ENCODE measurements around the gene SPATA2L.

Gene SPATA2L

DNA sequence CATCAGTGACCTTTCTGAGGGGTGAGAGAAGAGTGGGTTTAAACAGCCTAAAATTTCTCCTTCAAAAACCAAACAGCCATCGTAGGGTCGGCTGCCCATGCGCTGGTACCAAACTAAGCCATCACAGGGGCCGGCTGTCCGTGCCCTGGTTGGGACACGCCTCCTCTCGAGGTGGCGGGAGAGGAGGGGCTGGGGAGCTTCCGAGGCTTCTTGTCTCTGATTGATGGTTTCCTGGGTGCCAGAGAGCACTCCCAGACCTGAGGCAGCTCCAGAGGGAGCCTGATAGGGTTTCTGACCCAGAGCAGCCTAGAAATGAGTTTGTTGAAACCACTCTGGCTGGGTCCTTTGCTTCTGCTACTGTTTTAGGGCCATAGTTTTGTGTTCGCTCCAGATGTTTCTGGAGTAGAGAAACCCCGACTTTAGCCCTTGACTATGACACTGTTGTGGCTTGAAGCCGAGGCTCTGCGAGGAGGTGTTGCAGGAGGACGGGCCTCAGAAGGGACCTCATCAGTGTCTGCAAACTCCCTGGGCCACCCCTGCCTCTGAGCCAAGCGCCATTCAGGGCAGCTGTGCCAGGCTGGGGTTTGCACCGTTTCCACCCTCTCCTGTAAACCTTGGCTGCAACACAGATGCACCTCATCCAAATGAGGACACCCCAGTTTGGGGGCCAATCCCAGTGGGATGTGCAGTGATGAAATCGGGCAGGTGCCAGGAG, 26.1 kb upstream of the SPATA2L start:
- no peak for DNase-seq

DNA sequence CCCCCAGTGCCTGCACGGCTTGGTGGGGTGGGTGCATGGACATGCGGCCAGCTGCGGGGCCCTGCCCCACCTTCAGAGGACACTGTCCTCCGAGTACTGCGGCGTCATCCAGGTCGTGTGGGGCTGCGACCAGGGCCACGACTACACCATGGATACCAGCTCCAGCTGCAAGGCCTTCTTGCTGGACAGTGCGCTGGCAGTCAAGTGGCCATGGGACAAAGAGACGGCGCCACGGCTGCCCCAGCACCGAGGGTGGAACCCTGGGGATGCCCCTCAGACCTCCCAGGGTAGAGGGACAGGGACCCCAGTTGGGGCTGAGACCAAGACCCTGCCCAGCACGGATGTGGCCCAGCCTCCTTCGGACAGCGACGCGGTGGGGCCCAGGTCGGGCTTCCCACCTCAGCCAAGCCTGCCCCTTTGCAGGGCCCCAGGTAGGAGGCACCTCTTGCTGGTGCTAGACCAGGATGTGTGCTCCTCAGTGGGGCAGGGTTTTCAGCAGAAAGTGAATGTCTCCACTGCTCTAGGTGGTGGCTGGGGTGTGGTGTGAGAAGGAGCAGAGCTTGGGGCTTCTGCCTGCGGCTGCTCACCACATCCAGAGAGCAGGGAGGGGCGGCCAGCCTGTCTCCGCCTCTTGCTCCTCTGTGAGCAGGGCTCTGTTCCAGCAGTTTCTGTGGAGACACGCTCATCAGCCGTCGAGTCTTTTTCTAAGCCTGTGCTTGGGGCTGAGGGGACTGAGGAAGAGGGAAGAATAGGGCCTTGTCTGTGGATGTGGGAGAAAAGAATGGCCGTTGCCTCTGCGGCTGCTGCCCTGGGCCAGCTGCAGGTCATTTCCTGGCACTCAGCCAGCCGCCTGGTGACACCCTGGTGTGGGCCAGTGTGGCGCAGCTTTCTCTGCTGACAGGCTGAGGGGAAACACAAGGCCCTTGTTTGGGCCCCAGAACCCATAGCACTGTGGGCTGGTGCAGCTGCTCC, 22.1 kb upstream of the SPATA2L start:
- peak; percentile 53 for DNase-seq

DNA sequence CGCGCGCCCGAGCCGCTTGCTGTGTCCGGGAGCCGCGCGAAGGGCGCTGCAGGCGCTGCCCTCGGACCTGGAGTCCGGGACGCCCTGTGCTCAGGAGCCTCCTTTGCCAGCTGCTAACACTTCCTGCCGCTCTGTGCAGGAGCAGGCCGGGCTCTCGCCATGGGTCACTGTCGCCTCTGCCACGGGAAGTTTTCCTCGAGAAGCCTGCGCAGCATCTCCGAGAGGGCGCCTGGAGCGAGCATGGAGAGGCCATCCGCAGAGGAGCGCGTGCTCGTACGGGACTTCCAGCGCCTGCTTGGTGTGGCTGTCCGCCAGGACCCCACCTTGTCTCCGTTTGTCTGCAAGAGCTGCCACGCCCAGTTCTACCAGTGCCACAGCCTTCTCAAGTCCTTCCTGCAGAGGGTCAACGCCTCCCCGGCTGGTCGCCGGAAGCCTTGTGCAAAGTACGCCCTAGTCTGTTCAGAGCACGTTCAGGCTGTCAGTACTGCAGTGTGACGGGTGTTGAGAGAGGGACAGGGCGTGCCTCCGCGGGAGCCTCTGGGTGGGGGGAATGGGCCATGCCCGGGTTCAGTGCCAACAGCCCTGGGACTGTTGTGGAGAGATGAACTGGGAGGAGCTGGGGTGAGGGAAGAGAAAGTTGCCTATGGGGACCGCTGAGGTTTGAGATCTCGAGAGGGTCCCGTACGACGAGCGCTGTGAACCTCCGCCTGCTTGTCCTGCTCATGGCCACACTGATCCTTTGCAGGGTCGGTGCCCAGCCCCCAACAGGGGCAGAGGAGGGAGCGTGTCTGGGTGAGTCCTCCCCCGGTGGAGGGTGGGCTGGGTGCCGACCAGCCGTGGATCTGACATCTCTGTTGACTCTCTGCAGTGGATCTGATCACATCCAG, 21.1 kb upstream of the SPATA2L start:
- peak; percentile 43 for DNase-seq

GRCh38 chr16:89721546-89722391, 20.3 kb upstream of the SPATA2L start:
- peak; percentile 76 for DNase-seq

GRCh38 chr16:89720813-89721545, 19.5 kb upstream of the SPATA2L start, which contains the start of the genes VPS9D1 and ZNF276:
TSS of gene VPS9D1 (minus strand) at chr16:89720898. CDS start at chr16:89720861, 37 bp downstream.
TSS of gene ZNF276 (plus strand) at chr16:89721537. CDS start at chr16:89721641, 104 bp downstream.
- DNase-seq, result peak; percentile 90

GRCh38 chr16:89720551-89720812, 19.0 kb upstream of the SPATA2L start:
- no peak for DNase-seq

GRCh38 chr16:89717688-89718505, 16.4 kb upstream of the SPATA2L start:
- DNase-seq, result no peak

- DNase-seq, result no peak
Measured at GRCh38 chr16:89716916-89717687, 15.6 kb upstream of the SPATA2L start.

- no peak for DNase-seq
Measured at GRCh38 chr16:89716493-89716892, 15.0 kb upstream of the SPATA2L start.

DNA sequence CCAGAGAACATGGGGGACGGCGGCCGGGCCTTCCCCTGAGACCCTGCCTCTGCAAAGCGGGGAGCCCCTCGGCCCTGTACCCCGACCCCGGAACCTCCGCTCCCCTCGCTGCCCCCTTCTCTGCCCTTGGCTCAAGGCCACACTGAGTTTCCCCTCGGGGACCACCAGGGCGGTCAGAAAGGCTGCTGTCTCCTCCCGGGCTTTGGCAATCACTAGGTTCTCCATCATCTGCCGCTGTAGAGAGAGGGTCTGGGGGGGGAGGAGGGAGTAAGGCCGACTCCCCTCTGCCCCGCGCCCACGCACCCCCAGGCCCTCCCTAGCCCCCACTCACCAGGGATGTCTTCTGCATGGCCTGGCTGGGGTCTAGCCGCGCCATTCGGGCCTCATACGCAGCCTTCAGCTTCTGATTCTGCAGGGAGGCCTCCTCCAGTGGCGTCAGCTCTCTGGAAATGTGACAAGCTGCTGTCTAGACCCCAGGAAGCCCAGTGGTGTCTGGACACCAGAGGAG, 10.8 kb upstream of the SPATA2L start:
- no peak for DNase-seq

DNA sequence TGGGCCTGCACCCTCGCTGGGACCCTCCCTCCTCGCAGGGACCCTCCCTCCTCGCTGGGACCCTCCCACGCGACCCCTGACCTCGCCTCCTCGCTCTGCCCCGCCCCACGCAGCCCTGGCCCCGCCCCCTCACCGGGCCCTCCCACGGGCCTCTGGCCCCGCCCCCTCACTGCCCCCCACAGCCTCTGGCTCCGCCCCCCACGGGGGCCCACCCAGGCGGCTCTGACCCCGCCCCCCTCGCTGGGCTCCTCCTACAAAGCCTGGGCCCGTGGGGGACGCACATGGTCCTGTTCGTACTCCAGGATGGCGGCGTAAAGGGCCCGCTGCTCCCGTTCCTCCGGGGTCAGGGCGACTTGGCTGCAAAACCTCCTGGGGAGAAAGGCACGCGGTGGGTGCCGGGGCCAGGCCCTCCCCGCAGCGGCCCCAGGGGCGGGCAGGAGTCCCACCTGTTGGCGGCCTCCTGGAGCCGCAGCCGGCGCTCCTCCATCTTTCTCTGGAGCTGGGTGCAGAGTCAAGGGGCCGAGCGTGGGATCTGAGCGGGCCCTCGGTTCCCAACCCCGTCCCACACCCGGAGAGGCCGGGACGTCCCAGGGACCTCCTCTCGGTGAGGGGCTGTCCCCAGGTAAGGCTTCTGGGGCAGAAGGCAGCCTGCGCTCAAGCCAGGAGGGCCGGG, 10.2 kb upstream of the SPATA2L start:
- DNase-seq, result peak; percentile 78

- DNase-seq, result no peak
Measured at GRCh38 chr16:89710709-89711564, 9.4 kb upstream of the SPATA2L start.

DNA sequence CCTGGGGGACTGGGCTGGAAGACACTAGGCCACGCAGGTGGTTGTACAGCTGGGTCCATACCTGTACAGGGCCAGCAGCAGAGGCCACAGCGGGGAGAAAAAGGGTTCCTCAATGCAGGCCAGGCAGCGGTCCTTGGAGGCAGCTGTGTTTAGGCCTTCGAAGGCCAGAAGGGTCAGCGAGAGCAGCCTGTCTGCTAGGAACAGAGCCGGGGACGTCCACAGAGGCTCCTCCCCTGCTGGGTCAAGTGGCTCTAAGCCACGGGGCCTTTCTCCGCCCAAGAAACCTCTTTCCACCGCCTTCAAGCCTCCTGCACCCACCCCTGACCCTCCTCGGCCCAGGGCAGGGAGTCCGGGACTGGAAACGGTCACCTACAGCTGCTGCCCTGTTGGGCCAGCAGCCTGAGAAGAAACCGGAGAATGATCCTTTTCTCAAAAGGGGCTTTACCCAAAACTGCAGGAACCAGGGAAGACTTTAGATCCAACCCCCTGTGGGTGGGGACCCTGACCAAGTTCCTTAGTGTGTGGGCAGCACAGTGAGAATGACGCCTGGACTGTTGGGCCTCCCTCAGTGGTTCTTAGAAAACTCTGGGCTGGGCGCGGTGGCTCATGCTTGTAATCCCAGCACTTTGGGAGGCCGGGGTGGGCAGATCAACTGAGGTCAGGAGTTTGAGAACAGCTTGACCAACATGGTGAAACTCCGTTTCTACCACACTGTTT, 8.4 kb upstream of the SPATA2L start:
- DNase-seq, result no peak

- DNase-seq, result no peak
Measured at GRCh38 chr16:89709166-89709565, 7.7 kb upstream of the SPATA2L start.

DNA sequence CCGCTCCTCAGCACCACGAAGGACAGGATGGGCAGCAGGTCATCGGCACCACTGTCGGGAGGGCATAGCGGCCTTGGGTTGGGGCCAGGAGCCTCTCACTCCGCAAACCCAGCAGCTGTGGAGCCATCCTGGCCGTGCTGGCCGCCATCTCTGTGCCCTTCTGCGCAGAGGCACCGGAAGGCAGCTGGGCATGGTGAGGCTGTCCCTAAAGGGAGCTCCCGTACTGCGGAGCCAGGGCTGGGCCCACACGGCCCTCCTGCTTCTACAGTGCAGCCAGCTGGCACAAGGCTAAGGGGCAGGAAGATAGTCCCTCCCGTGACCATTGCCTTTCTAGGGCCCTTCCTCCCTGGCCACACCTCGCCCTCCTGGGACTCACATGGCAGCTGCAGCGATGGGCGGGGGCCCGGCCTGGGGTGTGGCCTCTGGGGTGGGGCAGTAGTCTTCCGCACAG, 7.0 kb upstream of the SPATA2L start:
- DNase-seq, result no peak

DNA sequence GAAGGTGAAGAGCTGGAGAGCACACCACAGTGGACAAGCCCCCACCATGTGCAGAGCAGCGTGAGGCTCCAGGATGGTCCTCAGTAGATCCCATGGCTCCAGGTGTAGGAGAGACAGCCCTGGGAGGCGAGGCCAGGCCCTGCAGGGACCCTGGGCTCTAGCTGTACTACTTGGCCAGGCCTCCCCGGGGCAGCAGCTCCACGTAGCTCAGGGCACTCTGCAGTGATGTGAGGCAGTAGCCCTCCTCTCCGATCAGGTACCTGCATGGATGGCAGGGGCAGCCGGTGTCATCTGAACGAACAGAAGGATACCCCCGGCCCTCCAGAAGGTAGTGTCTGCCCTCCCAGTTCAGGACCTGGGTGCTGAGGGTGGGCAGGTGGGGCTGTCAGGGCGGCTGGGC, 6.2 kb upstream of the SPATA2L start:
- DNase-seq, result no peak
